MCF 10A (cell line): ENCODE data around the gene SLC35G2. TPM values are rescaled to one million over a fixed set of nuclear protein-coding genes. Genes with fewer than 3 reads are reported as not detected.
A peak's percentile ranks its signal among the peaks of the same experiment; 100 is the strongest.
"Not testable (repeated sequence)": the region's sequence is repeated elsewhere in the genome, so short reads cannot be mapped to it uniquely, and the experiment has no call there.

Experiments
- BruUV-seq: library from RNA; stranded (reverse); fragments of 400-500 nt; replicated peaks from 2 replicates; lab custom pipeline; 2021; lab: Mats Ljungman, UMichigan
- CTCF ChIA-PET: fragments of 300-600 bp; sonication (Branson Sonifier 250); formaldehyde crosslinking; extraction: SDS; loops from one replicate; lab custom pipeline; 2021; ENCODE audit warnings: antibody characterized with exemption, inconsistent platforms; lab: Yijun Ruan, JAX
- POLR2A ChIA-PET: fragments of 300-600, 350-650 bp; sonication (Branson Sonifier 250); formaldehyde crosslinking; extraction: SDS; loops from one replicate; lab custom pipeline; 2020; ENCODE audit warnings: antibody characterized with exemption, inconsistent platforms; lab: Yijun Ruan, JAX
- DNase-seq: peaks from one replicate; pipeline ENCODE4 v3.0.0-alpha.2; 2018; ENCODE audit not compliant: unreplicated experiment
- H3K27ac Mint-ChIP-seq: one replicate; pipeline ENCODE4 v1.8.0; 2022; ENCODE audit warnings: mild to moderate bottlenecking, low read depth, mixed read lengths; ENCODE audit not compliant: unreplicated experiment
- H3K27me3 Mint-ChIP-seq: one replicate; pipeline ENCODE4 v1.8.0; 2022; ENCODE audit warnings: mixed read lengths; ENCODE audit not compliant: insufficient read depth, unreplicated experiment
- H3K36me3 Mint-ChIP-seq: one replicate; pipeline ENCODE4 v1.8.0; 2022; ENCODE audit warnings: mild to moderate bottlenecking, moderate library complexity, mixed read lengths; ENCODE audit not compliant: insufficient read depth, unreplicated experiment
- H3K4me1 Mint-ChIP-seq: one replicate; pipeline ENCODE4 v1.8.0; 2022; ENCODE audit warnings: mixed read lengths; ENCODE audit not compliant: insufficient read depth, unreplicated experiment
- H3K4me3 Mint-ChIP-seq: one replicate; pipeline ENCODE4 v1.8.0; 2022; ENCODE audit warnings: mild to moderate bottlenecking, moderate library complexity, mixed read lengths; ENCODE audit not compliant: unreplicated experiment
- H3K9me3 Mint-ChIP-seq: one replicate; pipeline ENCODE4 v1.8.0; 2022; ENCODE audit warnings: mixed read lengths; ENCODE audit not compliant: unreplicated experiment
- CTCF ChIP-seq: fragments of 200-600 bp; IDR thresholded peaks from one replicate; pipeline ENCODE4 v1.8.0; 2022; ENCODE audit warnings: antibody characterized with exemption, mild to moderate bottlenecking; ENCODE audit not compliant: unreplicated experiment
- intact Hi-C: fragments of 100-400 bp; cut with micrococcal nuclease; formaldehyde crosslinking; loops from 2 replicates; pipeline ENCODE4 v1.14.1; 2022
- total RNA-seq: library from RNA; stranded (reverse); gene quantifications from 2 replicates; pipeline ENCODE4 v1.2.3, GENCODE V29; 2022

The SLC35G2 gene
- total RNA-seq, 1 experiment from 2014 or later = 7.6 TPM

- Mint-ChIP-seq H3K27ac (peak within 1 kb of the TSS; percentile 88), H3K36me3 (peaks cover 22% of the 10 kb centered on the region), H3K27me3 (no peaks in the 10 kb centered on the region), H3K4me3 (peak within 1 kb of the TSS; percentile 87), H3K4me1 (peaks cover 17% of the 10 kb centered on the region), H3K9me3 (no peaks in the 10 kb centered on the region)
- no TSS peak for BruUV-seq
- intact Hi-C loops = loop anchor here (1.0 to 5.0 kb wide), 3 partner anchors 95 to 151 kb away; partner anchors contain the start of genes IL20RB and STAG1
- peak; percentile 98 for DNase-seq
- ChIA-PET POLR2A (interaction anchor here (0.6 to 6.1 kb wide), 49 partner anchors 9 to 1299 kb away, joined by 3 to 159 read pairs (median 4); partner anchors contain the start of genes IL20RB, MSL2 and STAG1), CTCF (interaction anchor here (0.6 to 2.4 kb wide), 11 partner anchors 15 to 152 kb away, joined by 3 to 10 read pairs (median 4); partner anchors contain the start of genes IL20RB and STAG1)
- TF ChIP-seq CTCF = no peak
Observed at GRCh38 chr3:136861890-136862616, 43.1 kb downstream of the SLC35G2 start, which contains the start of gene NCK1. TSS of gene NCK1 (plus strand) at chr3:136862208. CDS start at chr3:136928002, 65,794 bp downstream.

- peak overlapping the region; percentile 88 for H3K27ac Mint-ChIP-seq
- peaks cover 29% of the 10 kb centered on the region for H3K36me3 Mint-ChIP-seq
- BruUV-seq = no TSS peak
- TF ChIP-seq CTCF = no peak
- no peaks in the 10 kb centered on the region for H3K27me3 Mint-ChIP-seq
- POLR2A ChIA-PET = interaction anchor here (0.6 to 6.1 kb wide), 37 partner anchors 8 to 1298 kb away, joined by 3 to 159 read pairs (median 5); partner anchors contain the start of genes IL20RB, MSL2 and STAG1
- CTCF ChIA-PET = interaction anchor here (0.5 to 2.4 kb wide), 10 partner anchors 16 to 589 kb away, joined by 3 to 10 read pairs (median 3); partner anchors contain the start of gene STAG1
- intact Hi-C loops = loop anchor here (1.0 to 5.0 kb wide), 3 partner anchors 95 to 151 kb away; partner anchors contain the start of genes IL20RB and STAG1
- DNase-seq = peak; percentile 84
- peaks cover 17% of the 10 kb centered on the region for H3K4me1 Mint-ChIP-seq
- H3K4me3 Mint-ChIP-seq = peak overlapping the region; percentile 87
- no peaks in the 10 kb centered on the region for H3K9me3 Mint-ChIP-seq
Observed at GRCh38 chr3:136862617-136863322, 43.8 kb downstream of the SLC35G2 start.

- no peak for TF ChIP-seq CTCF
- H3K27ac Mint-ChIP-seq = no peak overlapping the region
- no peaks in the 10 kb centered on the region for H3K27me3 Mint-ChIP-seq
- BruUV-seq = no TSS peak
- H3K9me3 Mint-ChIP-seq = peaks cover 10% of the 10 kb centered on the region
- ChIA-PET CTCF (interaction anchor here (0.6 kb wide), 1 partner anchor 117 kb away, joined by 3 read pairs; the partner anchor contains the start of gene STAG1), POLR2A (interaction anchor here (0.7 kb wide), 1 partner anchor 27 kb away, joined by 3 read pairs; no protein-coding TSS in a partner anchor)
- intact Hi-C loops = no loop called here
- H3K36me3 Mint-ChIP-seq = peaks cover 61% of the 10 kb centered on the region
- H3K4me3 Mint-ChIP-seq = no peak overlapping the region
- DNase-seq = no peak
- peaks cover 18% of the 10 kb centered on the region for H3K4me1 Mint-ChIP-seq
Observed at GRCh38 chr3:136869282-136869681, 50.4 kb downstream of the SLC35G2 start.

GRCh38 chr3:136872258-136872657 lies 53.3 kb downstream of the SLC35G2 start:
- H3K27ac Mint-ChIP-seq, DNase-seq, H3K27me3 Mint-ChIP-seq, BruUV-seq, POLR2A ChIA-PET, H3K4me3 Mint-ChIP-seq, intact Hi-C loops, CTCF ChIA-PET: not testable (repeated sequence)
- H3K9me3 Mint-ChIP-seq = peaks cover 12% of the 10 kb centered on the region
- H3K36me3 Mint-ChIP-seq = peaks cover 43% of the 10 kb centered on the region
- peaks cover 18% of the 10 kb centered on the region for H3K4me1 Mint-ChIP-seq

GRCh38 chr3:136879510-136879909 lies 60.6 kb downstream of the SLC35G2 start:
- intact Hi-C loops, DNase-seq, H3K36me3 Mint-ChIP-seq, BruUV-seq, H3K4me3 Mint-ChIP-seq, POLR2A ChIA-PET, H3K27me3 Mint-ChIP-seq, H3K27ac Mint-ChIP-seq: not testable (repeated sequence)
- peaks cover 21% of the 10 kb centered on the region for H3K4me1 Mint-ChIP-seq
- CTCF ChIA-PET = interaction anchor here (0.7 kb wide), 1 partner anchor 45 kb away, joined by 4 read pairs; no protein-coding TSS in a partner anchor
- peaks cover 20% of the 10 kb centered on the region for H3K9me3 Mint-ChIP-seq
